DMS 273 treated with DMSO at 0.1 percent for 48 hours (cell line): ENCODE results near the gene CSPG5.

Experiments
- DNase-seq: peaks from one replicate; lab custom pipeline; 2025; lab: John Stamatoyannopoulos, UW

Gene CSPG5

GRCh38 chr3:47536967-47537366, 41.7 kb downstream of the CSPG5 start:
- DNase-seq = no peak

- no peak for DNase-seq
These were observed 42.3 kb downstream of the CSPG5 start for GRCh38 chr3:47536221-47536891.

- no peak for DNase-seq
These were observed 44.6 kb downstream of the CSPG5 start for GRCh38 chr3:47533996-47534454.

GRCh38 chr3:47533481-47533880, 45.2 kb downstream of the CSPG5 start:
- DNase-seq = no peak

GRCh38 chr3:47527952-47528725, 50.5 kb downstream of the CSPG5 start:
- DNase-seq = no peak

GRCh38 chr3:47525617-47526016, 53.0 kb downstream of the CSPG5 start:
- DNase-seq = no peak

- no peak for DNase-seq
These were observed 55.2 kb downstream of the CSPG5 start for GRCh38 chr3:47523310-47524073.

- DNase-seq = peak; percentile 56
These were observed 56.3 kb downstream of the CSPG5 start for GRCh38 chr3:47522082-47522987.

GRCh38 chr3:47520756-47521155, 57.9 kb downstream of the CSPG5 start:
- DNase-seq = no peak

GRCh38 chr3:47517937-47518336, 60.7 kb downstream of the CSPG5 start:
- no peak for DNase-seq

GRCh38 chr3:47515864-47516319, 62.8 kb downstream of the CSPG5 start:
- no peak for DNase-seq

- DNase-seq = no peak
These were observed 63.6 kb downstream of the CSPG5 start for GRCh38 chr3:47515100-47515499.

GRCh38 chr3:47513125-47513929, 65.3 kb downstream of the CSPG5 start, which contains the start of gene ELP6:
Gene ELP6 (minus strand): TSS chr3:47513712. CDS start chr3:47513590, 122 bp downstream.
- DNase-seq = peak; percentile 92

GRCh38 chr3:47512416-47513124, 66.1 kb downstream of the CSPG5 start:
- DNase-seq = no peak
